ENCODE results near the gene SPATA17.

GRCh38 chr1:217917281-217917887, 286.2 kb downstream of the SPATA17 start:
- TF ChIP-seq ZC3H10 (CRISPR knock-in tag; IDR thresholded peaks at IDR 0.05): no peak
- TF ChIP-seq OSR1 (CRISPR knock-in tag; IDR thresholded peaks at IDR 0.05): no peak
- TF ChIP-seq RARB (CRISPR knock-in tag; IDR thresholded peaks at IDR 0.05): no peak
- TF ChIP-seq, protein P1, sequence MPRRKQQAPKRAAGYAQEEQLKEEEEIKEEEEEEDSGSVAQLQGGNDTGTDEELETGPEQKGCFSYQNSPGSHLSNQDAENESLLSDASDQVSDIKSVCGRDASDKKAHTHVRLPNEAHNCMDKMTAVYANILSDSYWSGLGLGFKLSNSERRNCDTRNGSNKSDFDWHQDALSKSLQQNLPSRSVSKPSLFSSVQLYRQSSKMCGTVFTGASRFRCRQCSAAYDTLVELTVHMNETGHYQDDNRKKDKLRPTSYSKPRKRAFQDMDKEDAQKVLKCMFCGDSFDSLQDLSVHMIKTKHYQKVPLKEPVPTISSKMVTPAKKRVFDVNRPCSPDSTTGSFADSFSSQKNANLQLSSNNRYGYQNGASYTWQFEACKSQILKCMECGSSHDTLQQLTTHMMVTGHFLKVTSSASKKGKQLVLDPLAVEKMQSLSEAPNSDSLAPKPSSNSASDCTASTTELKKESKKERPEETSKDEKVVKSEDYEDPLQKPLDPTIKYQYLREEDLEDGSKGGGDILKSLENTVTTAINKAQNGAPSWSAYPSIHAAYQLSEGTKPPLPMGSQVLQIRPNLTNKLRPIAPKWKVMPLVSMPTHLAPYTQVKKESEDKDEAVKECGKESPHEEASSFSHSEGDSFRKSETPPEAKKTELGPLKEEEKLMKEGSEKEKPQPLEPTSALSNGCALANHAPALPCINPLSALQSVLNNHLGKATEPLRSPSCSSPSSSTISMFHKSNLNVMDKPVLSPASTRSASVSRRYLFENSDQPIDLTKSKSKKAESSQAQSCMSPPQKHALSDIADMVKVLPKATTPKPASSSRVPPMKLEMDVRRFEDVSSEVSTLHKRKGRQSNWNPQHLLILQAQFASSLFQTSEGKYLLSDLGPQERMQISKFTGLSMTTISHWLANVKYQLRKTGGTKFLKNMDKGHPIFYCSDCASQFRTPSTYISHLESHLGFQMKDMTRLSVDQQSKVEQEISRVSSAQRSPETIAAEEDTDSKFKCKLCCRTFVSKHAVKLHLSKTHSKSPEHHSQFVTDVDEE (CRISPR knock-in tag; IDR thresholded peaks at IDR 0.05): no peak
- no peak for TF ChIP-seq TCF4 (CRISPR knock-in tag; IDR thresholded peaks at IDR 0.05; ENCODE audit: borderline replicate concordance)
- no peak for TF ChIP-seq ZNF565 (CRISPR knock-in tag; conservative IDR thresholded peaks at IDR 0.05; ENCODE audit: low read depth)
- TF ChIP-seq GLIS3 (CRISPR knock-in tag; IDR thresholded peaks at IDR 0.05): no peak
- TF ChIP-seq POU6F1 (CRISPR knock-in tag; IDR thresholded peaks at IDR 0.05; ENCODE audit: borderline replicate concordance, low read depth): no peak
- no peak for TF ChIP-seq CREB5 (CRISPR knock-in tag; IDR thresholded peaks at IDR 0.05; ENCODE audit: low read depth)

Measured in SK-N-SH treated with all-trans-retinoic acid at 6 μM for 48 hours (cell line).